DOHH2 (cell line): ENCODE measurements around the gene GATAD2B.

ENCODE experiments used
- H3F3A ChIP-seq: fragments of 200-600 bp; sonication (generic), shearing (Covaris generic); 2 replicates; pipeline ENCODE4 v1.6.0; 2016; ENCODE audit warnings: antibody characterized with exemption, mild to moderate bottlenecking; ENCODE audit not compliant: control insufficient read depth, insufficient read depth
- H3K27ac ChIP-seq: fragments of 200-600 bp; sonication (generic); 2 replicates; pipeline ENCODE4 v1.5.1; 2014; ENCODE audit warnings: low read depth, mild to moderate bottlenecking, low read length, moderate library complexity
- H3K27me3 ChIP-seq: fragments of 200-600 bp; sonication (generic); 2 replicates; pipeline ENCODE4 v1.6.1; 2014; ENCODE audit warnings: mild to moderate bottlenecking, low read length, mixed read lengths; ENCODE audit not compliant: control insufficient read depth
- H3K36me3 ChIP-seq: fragments of 200-600 bp; sonication (generic); 2 replicates; pipeline ENCODE4 v1.6.1; 2014; ENCODE audit warnings: mild to moderate bottlenecking, low read length, moderate library complexity, mixed read lengths; ENCODE audit not compliant: control insufficient read depth
- H3K4me1 ChIP-seq: fragments of 200-600 bp; sonication (generic); 2 replicates; pipeline ENCODE4 v1.6.1; 2014; ENCODE audit warnings: mild to moderate bottlenecking, low read length, mixed read lengths; ENCODE audit not compliant: control insufficient read depth
- H3K4me2 ChIP-seq: fragments of 200-600 bp; sonication (generic); 2 replicates; pipeline ENCODE4 v1.6.0; 2014; ENCODE audit warnings: mild to moderate bottlenecking, low read length, moderate library complexity
- H3K4me3 ChIP-seq: fragments of 200-600 bp; sonication (generic); 2 replicates; pipeline ENCODE4 v1.5.1; 2014; ENCODE audit warnings: mild to moderate bottlenecking, low read length, mixed read lengths
- H3K79me2 ChIP-seq: fragments of 200-600 bp; sonication (generic); 2 replicates; pipeline ENCODE4 v1.6.1; 2014; ENCODE audit warnings: mild to moderate bottlenecking, low read length, mixed read lengths; ENCODE audit not compliant: control insufficient read depth
- H3K9me2 ChIP-seq: fragments of 200-600 bp; sonication (generic); replicated peaks from 2 replicates; pipeline ENCODE4 v1.6.1; 2014; ENCODE audit warnings: mild to moderate bottlenecking, low read length, mixed read lengths; ENCODE audit not compliant: control insufficient read depth
- H3K9me3 ChIP-seq: fragments of 200-600 bp; sonication (generic); 2 replicates; pipeline ENCODE4 v1.6.1; 2014; ENCODE audit warnings: antibody characterized with exemption, low read length, mixed read lengths; ENCODE audit not compliant: control insufficient read depth, insufficient read depth
- H4K20me1 ChIP-seq: fragments of 200-600 bp; sonication (generic); 2 replicates; pipeline ENCODE4 v1.6.0; 2014; ENCODE audit warnings: low read depth, mild to moderate bottlenecking, antibody characterized with exemption, low read length, moderate library complexity; ENCODE audit not compliant: control insufficient read depth, insufficient read depth
- CTCF ChIP-seq: fragments of 200-600 bp; sonication (generic); IDR thresholded peaks from one replicate; pipeline ENCODE4 v1.5.1; 2014; ENCODE audit warnings: antibody characterized with exemption, mild to moderate bottlenecking, low read depth, low read length; ENCODE audit not compliant: poor library complexity, severe bottlenecking
- EZH2phosphoT487 ChIP-seq: fragments of 200-600 bp; sonication (generic); IDR thresholded peaks from 2 replicates; pipeline ENCODE4 v1.6.1; 2017; ENCODE audit warnings: borderline replicate concordance, mild to moderate bottlenecking, antibody characterized with exemption, low read length, moderate library complexity, mixed read lengths

GATAD2B gene

GRCh38 chr1:153944005-153944826 is 21.4 kb upstream of the GATAD2B start:
- Histone ChIP-seq H3F3A (peaks cover 17% of the 10 kb centered on the region), H3K36me3 (peaks cover 86% of the 10 kb centered on the region), H3K27me3 (no peaks in the 10 kb centered on the region), H3K4me3 (peak overlapping the region; percentile 76), H3K4me1 (peaks cover 41% of the 10 kb centered on the region), H4K20me1 (no peaks in the 10 kb centered on the region), H3K4me2 (peak overlapping the region; percentile 86), H3K79me2 (peaks cover 34% of the 10 kb centered on the region), H3K9me2 (no peaks in the 10 kb centered on the region), H3K27ac (peak overlapping the region; percentile 90), H3K9me3 (no peaks in the 10 kb centered on the region)
- TF ChIP-seq EZH2phosphoT487 (no peak), CTCF (no peak)

GRCh38 chr1:153942766-153943549 is 20.2 kb upstream of the GATAD2B start:
- no peak overlapping the region for H3K4me2 ChIP-seq
- no peaks in the 10 kb centered on the region for H3K9me2 ChIP-seq
- peaks cover 80% of the 10 kb centered on the region for H3K36me3 ChIP-seq
- H3K79me2 ChIP-seq = peaks cover 34% of the 10 kb centered on the region
- H3K4me3 ChIP-seq = no peak overlapping the region
- H3K9me3 ChIP-seq = no peaks in the 10 kb centered on the region
- peaks cover 13% of the 10 kb centered on the region for H3F3A ChIP-seq
- H3K27ac ChIP-seq = no peak overlapping the region
- H3K27me3 ChIP-seq = no peaks in the 10 kb centered on the region
- peaks cover 29% of the 10 kb centered on the region for H3K4me1 ChIP-seq
- TF ChIP-seq EZH2phosphoT487 = no peak
- TF ChIP-seq CTCF = no peak
- no peaks in the 10 kb centered on the region for H4K20me1 ChIP-seq

GRCh38 chr1:153941826-153942725 is 19.3 kb upstream of the GATAD2B start:
- Histone ChIP-seq H3K27me3 (no peaks in the 10 kb centered on the region), H3K4me1 (peaks cover 20% of the 10 kb centered on the region), H4K20me1 (no peaks in the 10 kb centered on the region), H3K9me2 (no peaks in the 10 kb centered on the region), H3K36me3 (peaks cover 82% of the 10 kb centered on the region), H3K9me3 (no peaks in the 10 kb centered on the region), H3K79me2 (peaks cover 34% of the 10 kb centered on the region), H3K27ac (no peak overlapping the region), H3K4me2 (no peak overlapping the region), H3K4me3 (no peak overlapping the region), H3F3A (peaks cover 4% of the 10 kb centered on the region)
- TF ChIP-seq CTCF (no peak), EZH2phosphoT487 (no peak)
